ENCODE data around the gene CCSER2.
"Not testable (repeated sequence)": the region's sequence is repeated elsewhere in the genome, so short reads cannot be mapped to it uniquely, and the experiment has no call there.

The CCSER2 gene

DNA sequence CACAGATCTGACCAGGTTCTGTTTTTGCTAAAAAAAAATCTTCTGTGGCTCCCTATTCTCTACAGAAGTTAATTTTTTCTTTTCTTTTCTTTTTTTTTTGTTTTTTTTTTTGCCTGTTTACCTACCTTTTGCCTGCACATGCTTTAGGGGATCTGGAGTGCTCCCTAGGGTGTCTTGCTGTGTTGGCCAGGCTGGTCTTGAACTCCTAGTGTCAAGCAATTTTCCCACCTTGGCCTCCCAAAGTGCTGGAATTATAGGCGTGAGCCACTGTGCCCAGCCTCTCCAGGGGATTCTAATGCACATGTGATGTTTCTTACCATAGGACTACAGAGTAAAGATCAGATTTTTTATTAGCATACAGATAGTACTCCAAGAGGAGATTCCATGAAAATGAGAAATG, 10.6 kb downstream of the CCSER2 start:
- Histone ChIP-seq H3K9ac (ENCODE audit: insufficient read length) (no peak overlapping the region), H3K9me3 (ENCODE audit: low read depth, low read length) (no peaks in the 10 kb centered on the region), H3K27ac (no peak overlapping the region), H3K4me3 (no peak overlapping the region), H3K36me3 (ENCODE audit: insufficient read depth, low read length) (no peaks in the 10 kb centered on the region)
- DNase-seq (ENCODE audit: low read depth, low spot score): no peak
- TF ChIP-seq EZH2 (IDR thresholded peaks at IDR 0.05) (no peak), FOXP2 (optimal IDR thresholded peaks at IDR 0.05; ENCODE audit: control extremely low read depth, extremely low read length, insufficient read depth) (no peak), POLR2AphosphoS5 (IDR thresholded peaks at IDR 0.05; ENCODE audit: borderline replicate concordance, low read depth, low read length) (no peak)

DNA sequence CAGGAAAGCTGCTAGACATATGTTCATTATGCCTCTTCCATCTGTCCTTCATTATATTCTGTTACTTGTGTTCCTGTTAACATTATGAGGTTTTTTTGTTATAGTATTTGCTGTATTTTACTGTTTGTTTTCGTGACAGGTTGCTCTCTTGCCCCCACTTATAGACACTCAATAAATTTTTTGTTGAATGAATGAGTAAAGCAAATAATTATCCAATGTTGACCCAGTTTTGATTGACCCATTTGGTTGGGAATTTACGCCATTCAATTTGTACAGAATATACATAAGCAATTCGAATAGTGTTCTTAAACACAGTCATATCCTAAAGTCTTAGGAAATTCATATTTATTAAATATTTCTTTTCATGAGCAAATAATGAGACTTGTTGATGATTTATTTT, 11.8 kb downstream of the CCSER2 start:
- H3K27ac ChIP-seq: no peak overlapping the region
- DNase-seq (ENCODE audit: low read depth, low spot score): no peak
- H3K9ac ChIP-seq (ENCODE audit: insufficient read length): no peak overlapping the region
- TF ChIP-seq POLR2AphosphoS5 (IDR thresholded peaks at IDR 0.05; ENCODE audit: borderline replicate concordance, low read depth, low read length): no peak
- TF ChIP-seq EZH2 (IDR thresholded peaks at IDR 0.05): no peak
- TF ChIP-seq FOXP2 (optimal IDR thresholded peaks at IDR 0.05; ENCODE audit: control extremely low read depth, extremely low read length, insufficient read depth): no peak
- no peak overlapping the region for H3K4me3 ChIP-seq
- H3K36me3 ChIP-seq (ENCODE audit: insufficient read depth, low read length): no peaks in the 10 kb centered on the region
- H3K9me3 ChIP-seq (ENCODE audit: low read depth, low read length): no peaks in the 10 kb centered on the region

DNA sequence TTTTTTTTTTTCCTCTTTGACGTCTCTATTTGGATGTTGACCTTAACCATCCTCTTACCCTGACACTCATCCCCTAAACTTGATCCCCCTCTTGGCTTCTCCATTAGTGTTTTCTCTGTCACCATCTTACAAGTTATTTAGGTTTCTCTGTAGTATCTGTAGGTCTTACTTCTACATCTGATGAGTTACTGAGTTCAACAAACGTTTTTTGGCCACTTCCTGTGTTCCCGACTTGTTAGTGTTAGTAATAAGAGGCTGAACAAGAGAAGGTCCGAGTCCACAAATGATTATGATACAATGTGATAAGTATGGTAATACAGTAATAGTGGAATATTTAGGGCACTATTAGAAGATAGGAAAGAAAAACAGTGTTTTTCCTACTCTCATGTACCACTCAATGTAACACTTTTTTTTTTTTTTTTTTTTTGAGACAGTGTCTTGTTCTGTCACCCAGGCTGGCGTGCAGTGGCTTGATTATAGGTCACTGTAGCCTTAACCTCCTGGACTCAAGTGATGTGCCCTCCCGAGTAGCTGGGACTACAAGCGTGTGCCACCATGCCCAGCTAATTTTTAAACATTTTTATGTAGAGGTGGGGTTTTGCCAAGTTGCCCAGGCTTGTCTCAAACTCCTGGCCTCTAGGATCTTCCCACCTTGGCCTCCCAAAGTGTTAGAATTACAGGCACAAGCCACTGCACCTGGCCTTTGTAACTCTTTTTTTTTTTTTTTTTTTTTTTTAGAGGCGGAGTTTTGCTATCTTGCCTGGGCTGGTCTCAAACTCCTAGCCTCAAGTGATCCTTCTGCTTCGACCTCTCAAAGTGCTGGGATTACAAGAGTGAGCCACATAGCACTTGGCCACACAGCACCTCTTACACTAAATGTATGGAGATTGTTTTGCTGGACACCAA, 12.5 kb downstream of the CCSER2 start:
- no peaks in the 10 kb centered on the region for H3K9me3 ChIP-seq (ENCODE audit: low read depth, low read length)
- no peak overlapping the region for H3K27ac ChIP-seq
- TF ChIP-seq FOXP2 (optimal IDR thresholded peaks at IDR 0.05; ENCODE audit: control extremely low read depth, extremely low read length, insufficient read depth) (no peak), EZH2 (IDR thresholded peaks at IDR 0.05) (no peak), POLR2AphosphoS5 (IDR thresholded peaks at IDR 0.05; ENCODE audit: borderline replicate concordance, low read depth, low read length) (no peak)
- DNase-seq (ENCODE audit: low read depth, low spot score): no peak
- no peak overlapping the region for H3K9ac ChIP-seq (ENCODE audit: insufficient read length)
- H3K36me3 ChIP-seq (ENCODE audit: insufficient read depth, low read length): no peaks in the 10 kb centered on the region
- H3K4me3 ChIP-seq: no peak overlapping the region

DNA sequence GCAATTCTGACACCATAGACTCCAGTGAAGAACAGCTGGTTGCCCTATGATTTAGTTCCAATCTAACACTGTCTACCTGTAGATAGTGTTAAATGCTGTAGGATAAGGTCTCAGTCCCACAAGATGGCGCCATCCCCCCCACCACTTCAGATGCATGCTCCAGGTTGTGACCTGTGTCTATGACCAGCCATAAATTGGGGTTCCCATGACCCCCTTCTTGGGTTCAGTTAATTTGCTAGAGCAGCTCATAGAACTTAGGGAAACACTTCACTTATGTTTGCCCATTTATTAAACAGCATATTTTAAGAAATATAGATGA, 13.1 kb downstream of the CCSER2 start:
- H3K4me3 ChIP-seq: no peak overlapping the region
- H3K9me3 ChIP-seq (ENCODE audit: low read depth, low read length): no peaks in the 10 kb centered on the region
- TF ChIP-seq POLR2AphosphoS5 (IDR thresholded peaks at IDR 0.05; ENCODE audit: borderline replicate concordance, low read depth, low read length) (no peak), EZH2 (IDR thresholded peaks at IDR 0.05) (no peak), FOXP2 (optimal IDR thresholded peaks at IDR 0.05; ENCODE audit: control extremely low read depth, extremely low read length, insufficient read depth) (no peak)
- no peaks in the 10 kb centered on the region for H3K36me3 ChIP-seq (ENCODE audit: insufficient read depth, low read length)
- no peak overlapping the region for H3K9ac ChIP-seq (ENCODE audit: insufficient read length)
- no peak for DNase-seq (ENCODE audit: low read depth, low spot score)
- H3K27ac ChIP-seq: no peak overlapping the region

- H3K9ac ChIP-seq (ENCODE audit: insufficient read length): no peak overlapping the region
- no peak overlapping the region for H3K27ac ChIP-seq
- H3K4me3 ChIP-seq: no peak overlapping the region
- no peaks in the 10 kb centered on the region for H3K9me3 ChIP-seq (ENCODE audit: low read depth, low read length)
- no peaks in the 10 kb centered on the region for H3K36me3 ChIP-seq (ENCODE audit: insufficient read depth, low read length)
- no peak for DNase-seq (ENCODE audit: low read depth, low spot score)
- TF ChIP-seq FOXP2 (optimal IDR thresholded peaks at IDR 0.05; ENCODE audit: control extremely low read depth, extremely low read length, insufficient read depth): no peak
- no peak for TF ChIP-seq POLR2AphosphoS5 (IDR thresholded peaks at IDR 0.05; ENCODE audit: borderline replicate concordance, low read depth, low read length)
- TF ChIP-seq EZH2 (IDR thresholded peaks at IDR 0.05): no peak
These were observed 13.6 kb downstream of the CCSER2 start for GRCh38 chr10:84341983-84342382.

DNA sequence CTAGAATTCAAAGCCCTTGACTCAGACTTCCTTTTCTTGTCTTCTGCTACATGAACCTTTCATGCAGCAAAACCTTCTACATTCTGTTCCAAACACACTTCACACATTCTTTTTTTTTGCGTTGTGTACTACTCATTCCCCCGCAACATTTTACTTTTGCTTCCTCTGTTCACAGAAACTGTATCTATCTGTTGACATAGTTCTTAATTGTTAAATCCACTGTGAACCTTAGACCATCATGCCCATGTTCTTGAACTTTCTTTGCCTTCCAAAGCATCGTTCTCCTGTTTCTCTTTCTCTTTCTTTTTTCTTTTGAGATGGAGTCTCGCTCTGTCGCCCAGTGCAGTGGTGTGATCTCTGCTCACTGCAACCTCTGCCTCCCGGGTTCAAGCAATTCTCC, 14.2 kb downstream of the CCSER2 start:
- TF ChIP-seq FOXP2 (optimal IDR thresholded peaks at IDR 0.05; ENCODE audit: control extremely low read depth, extremely low read length, insufficient read depth) (no peak), EZH2 (IDR thresholded peaks at IDR 0.05) (no peak), POLR2AphosphoS5 (IDR thresholded peaks at IDR 0.05; ENCODE audit: borderline replicate concordance, low read depth, low read length) (no peak)
- no peak overlapping the region for H3K27ac ChIP-seq

GRCh38 chr10:84343831-84344230, 15.4 kb downstream of the CCSER2 start:
- no peaks in the 10 kb centered on the region for H3K9me3 ChIP-seq (ENCODE audit: low read depth, low read length)
- no peak overlapping the region for H3K27ac ChIP-seq
- DNase-seq (ENCODE audit: low read depth, low spot score): no peak
- H3K4me3 ChIP-seq: no peak overlapping the region
- no peak for TF ChIP-seq EZH2 (IDR thresholded peaks at IDR 0.05)
- TF ChIP-seq FOXP2 (optimal IDR thresholded peaks at IDR 0.05; ENCODE audit: control extremely low read depth, extremely low read length, insufficient read depth): no peak
- TF ChIP-seq POLR2AphosphoS5 (IDR thresholded peaks at IDR 0.05; ENCODE audit: borderline replicate concordance, low read depth, low read length): no peak
- H3K9ac ChIP-seq (ENCODE audit: insufficient read length): no peak overlapping the region
- H3K36me3 ChIP-seq (ENCODE audit: insufficient read depth, low read length): no peaks in the 10 kb centered on the region

More for the DNA sequence above, 14.2 kb downstream of the CCSER2 start:
- Histone ChIP-seq H3K9me3 (ENCODE audit: low read depth, low read length) (no peaks in the 10 kb centered on the region), H3K9ac (ENCODE audit: insufficient read length) (no peak overlapping the region), H3K36me3 (ENCODE audit: insufficient read depth, low read length) (no peaks in the 10 kb centered on the region), H3K4me3 (no peak overlapping the region)
- DNase-seq (ENCODE audit: low read depth, low spot score): no peak

DNA sequence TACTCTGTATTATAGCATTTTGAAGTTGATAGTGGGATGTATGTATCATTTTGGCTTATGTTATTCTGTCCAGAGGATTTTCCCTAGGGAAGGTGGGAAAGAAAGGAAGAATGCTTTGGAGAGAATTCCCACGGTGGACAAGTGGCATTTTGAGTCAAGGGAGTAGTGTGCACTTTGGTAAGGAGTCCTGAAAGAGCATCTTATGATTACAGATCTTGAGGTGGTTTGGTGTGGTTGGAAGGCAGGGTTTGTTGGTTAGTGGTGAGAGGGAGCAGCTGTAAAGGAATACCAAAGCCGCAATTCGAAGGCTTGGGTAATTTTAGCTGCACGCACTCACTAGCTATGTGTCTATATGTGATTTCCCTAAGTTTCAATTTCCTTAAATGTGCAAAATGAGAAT, 16.1 kb downstream of the CCSER2 start:
- DNase-seq (ENCODE audit: low read depth, low spot score): no peak
- H3K9me3 ChIP-seq (ENCODE audit: low read depth, low read length): no peaks in the 10 kb centered on the region
- H3K36me3 ChIP-seq (ENCODE audit: insufficient read depth, low read length): no peaks in the 10 kb centered on the region
- H3K27ac ChIP-seq: no peak overlapping the region
- no peak overlapping the region for H3K9ac ChIP-seq (ENCODE audit: insufficient read length)
- TF ChIP-seq FOXP2 (optimal IDR thresholded peaks at IDR 0.05; ENCODE audit: control extremely low read depth, extremely low read length, insufficient read depth) (no peak), EZH2 (IDR thresholded peaks at IDR 0.05) (no peak), POLR2AphosphoS5 (IDR thresholded peaks at IDR 0.05; ENCODE audit: borderline replicate concordance, low read depth, low read length) (no peak)
- H3K4me3 ChIP-seq: no peak overlapping the region

- not testable (repeated sequence) for H3K9ac ChIP-seq (ENCODE audit: insufficient read length); DNase-seq (ENCODE audit: low read depth, low spot score); H3K36me3 ChIP-seq (ENCODE audit: insufficient read depth, low read length); H3K4me3 ChIP-seq; H3K27ac ChIP-seq; H3K9me3 ChIP-seq (ENCODE audit: low read depth, low read length)
These were observed 19.2 kb downstream of the CCSER2 start for GRCh38 chr10:84347575-84348002.

All from SK-N-MC (cell line).